ENCODE data around the gene MBNL1. TPM values are rescaled to one million over a fixed set of nuclear protein-coding genes. Genes with fewer than 3 reads are reported as not detected.
A peak's percentile ranks its signal among the peaks of the same experiment; 100 is the strongest.

Gene MBNL1
- total RNA-seq, 2 donors from 2014 or later, result 1.3 to 4.9 TPM

DNA sequence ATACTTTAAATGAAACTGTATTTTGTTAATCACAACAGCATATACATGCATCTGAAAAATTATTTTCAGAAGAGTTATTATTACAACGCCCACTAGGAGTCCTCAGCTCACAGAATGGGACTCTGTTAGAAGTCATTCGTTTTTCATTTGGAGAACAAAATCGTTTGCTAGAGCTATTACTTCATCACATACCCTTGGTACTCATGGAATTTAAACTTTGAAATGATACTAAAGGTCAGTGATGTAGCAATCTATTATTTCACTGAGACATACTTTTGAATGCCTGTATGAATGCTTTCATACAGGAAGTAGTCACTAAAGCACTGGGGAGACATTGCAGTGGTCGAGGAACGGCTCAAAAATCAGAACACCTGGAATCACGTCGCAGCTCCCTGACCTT, 198.1 kb downstream of the MBNL1 start:
- WGBS, 2 experiments (ENCODE audit: insufficient coverage in 1 of 2, insufficient read length in 1 of 2), result 83 to 94% methylated on average over 5 to 7 of the region's 7 CpGs
- Mint-ChIP-seq H3K9me3 (peaks cover 2% of the 10 kb centered on the region), H3K36me3 (ENCODE audit: low read depth) (no peaks in the 10 kb centered on the region), H3K4me3 (no peak overlapping the region), H3K27me3 (ENCODE audit: insufficient read depth) (no peaks in the 10 kb centered on the region), H3K27ac (no peak overlapping the region), H3K4me1 (peaks cover 12% of the 10 kb centered on the region)
- TF ChIP-seq, protein P1, sequence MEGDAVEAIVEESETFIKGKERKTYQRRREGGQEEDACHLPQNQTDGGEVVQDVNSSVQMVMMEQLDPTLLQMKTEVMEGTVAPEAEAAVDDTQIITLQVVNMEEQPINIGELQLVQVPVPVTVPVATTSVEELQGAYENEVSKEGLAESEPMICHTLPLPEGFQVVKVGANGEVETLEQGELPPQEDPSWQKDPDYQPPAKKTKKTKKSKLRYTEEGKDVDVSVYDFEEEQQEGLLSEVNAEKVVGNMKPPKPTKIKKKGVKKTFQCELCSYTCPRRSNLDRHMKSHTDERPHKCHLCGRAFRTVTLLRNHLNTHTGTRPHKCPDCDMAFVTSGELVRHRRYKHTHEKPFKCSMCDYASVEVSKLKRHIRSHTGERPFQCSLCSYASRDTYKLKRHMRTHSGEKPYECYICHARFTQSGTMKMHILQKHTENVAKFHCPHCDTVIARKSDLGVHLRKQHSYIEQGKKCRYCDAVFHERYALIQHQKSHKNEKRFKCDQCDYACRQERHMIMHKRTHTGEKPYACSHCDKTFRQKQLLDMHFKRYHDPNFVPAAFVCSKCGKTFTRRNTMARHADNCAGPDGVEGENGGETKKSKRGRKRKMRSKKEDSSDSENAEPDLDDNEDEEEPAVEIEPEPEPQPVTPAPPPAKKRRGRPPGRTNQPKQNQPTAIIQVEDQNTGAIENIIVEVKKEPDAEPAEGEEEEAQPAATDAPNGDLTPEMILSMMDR (conservative IDR thresholded peaks at IDR 0.05), result peak; percentile 75
- H3K9ac ChIP-seq (ENCODE audit: extremely low read depth, low read length, poor library complexity, severe bottlenecking), result no peak overlapping the region
- no peak overlapping the region for H3K4me3 ChIP-seq (ENCODE audit: low read length)
- DNase-seq, result no peak
- no peaks in the 10 kb centered on the region for H3K27me3 ChIP-seq (ENCODE audit: control insufficient read depth, insufficient read depth, low read length, poor library complexity, severe bottlenecking)
- peaks cover 2% of the 10 kb centered on the region for H3K9me3 ChIP-seq (ENCODE audit: control insufficient read depth, low read length)
- H3K27ac ChIP-seq (ENCODE audit: low read depth, low read length), result no peak overlapping the region
- no peaks in the 10 kb centered on the region for H3K36me3 ChIP-seq (ENCODE audit: control insufficient read depth, insufficient read depth, low read length)
- no peaks in the 10 kb centered on the region for H3K4me1 ChIP-seq (ENCODE audit: control insufficient read depth, insufficient read depth, low read length)

DNA sequence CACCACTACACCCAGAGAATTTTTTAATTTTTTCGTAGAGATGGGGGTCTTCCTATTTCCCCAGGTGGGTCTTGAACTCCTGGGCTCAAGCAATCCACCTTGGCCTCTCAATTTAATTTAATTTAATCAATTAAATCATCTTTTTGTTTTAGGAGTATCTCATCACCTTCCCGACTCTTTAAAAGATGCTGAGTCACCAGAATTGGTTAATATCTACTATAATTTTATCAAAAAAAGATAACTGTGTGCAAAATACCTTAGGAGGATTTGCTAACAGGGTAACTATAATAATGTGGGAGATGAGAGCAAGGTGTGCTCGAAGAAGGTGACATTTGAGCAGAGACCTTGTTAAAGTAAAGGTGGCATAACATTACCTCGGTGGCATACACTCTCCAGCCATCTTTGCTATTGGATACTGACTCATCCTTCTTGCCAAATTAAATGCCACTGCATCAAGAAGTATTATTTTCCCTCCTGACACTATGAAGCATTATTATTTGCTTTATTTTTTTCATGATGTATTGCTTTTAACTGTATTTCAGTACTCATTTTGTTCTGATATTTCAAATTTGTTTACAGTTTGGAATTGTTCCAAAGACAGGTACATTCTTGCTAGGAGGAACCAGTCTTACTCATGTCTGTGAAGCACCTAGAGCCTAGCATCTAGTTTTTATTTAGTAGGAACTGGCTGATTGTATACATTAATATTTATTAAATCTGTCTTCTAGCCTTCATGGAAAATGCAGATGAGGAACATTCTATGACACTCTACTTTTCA, 200.7 kb downstream of the MBNL1 start:
- peaks cover 4% of the 10 kb centered on the region for H3K9me3 Mint-ChIP-seq

DNA sequence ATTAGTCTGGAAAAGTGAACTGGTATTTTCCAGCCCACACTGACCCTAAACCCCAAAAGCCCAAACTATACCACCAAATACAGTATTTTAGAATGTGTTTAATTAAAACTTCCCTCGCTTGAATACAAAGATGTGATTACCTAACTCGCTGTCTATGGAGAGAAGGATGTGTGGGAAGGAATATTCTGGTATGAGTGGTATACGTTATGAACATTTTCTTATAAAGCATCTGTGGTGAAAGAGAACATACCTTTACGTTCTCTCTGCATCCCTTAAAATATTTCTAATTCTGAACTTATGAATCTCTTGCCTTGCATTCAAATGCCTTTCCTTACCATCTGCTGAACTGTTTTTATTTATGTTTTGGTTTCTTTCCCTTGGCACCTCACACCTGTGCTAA, 201.4 kb downstream of the MBNL1 start:
- no peak for DNase-seq
- peaks cover 2% of the 10 kb centered on the region for H3K36me3 Mint-ChIP-seq (ENCODE audit: low read depth)
- no peaks in the 10 kb centered on the region for H3K27me3 ChIP-seq (ENCODE audit: control insufficient read depth, insufficient read depth, low read length, poor library complexity, severe bottlenecking)
- H3K4me3 ChIP-seq (ENCODE audit: low read length), result no peak overlapping the region
- no peak overlapping the region for H3K4me3 Mint-ChIP-seq
- H3K27me3 Mint-ChIP-seq (ENCODE audit: insufficient read depth), result no peaks in the 10 kb centered on the region
- peaks cover 12% of the 10 kb centered on the region for H3K9me3 ChIP-seq (ENCODE audit: control insufficient read depth, low read length)
- H3K4me1 Mint-ChIP-seq, result peaks cover 18% of the 10 kb centered on the region
- no peaks in the 10 kb centered on the region for H3K36me3 ChIP-seq (ENCODE audit: control insufficient read depth, insufficient read depth, low read length)
- H3K4me1 ChIP-seq (ENCODE audit: control insufficient read depth, insufficient read depth, low read length), result no peaks in the 10 kb centered on the region
- no peak overlapping the region for H3K9ac ChIP-seq (ENCODE audit: extremely low read depth, low read length, poor library complexity, severe bottlenecking)
- peak overlapping the region; percentile 69 for H3K27ac Mint-ChIP-seq
- peaks cover 4% of the 10 kb centered on the region for H3K9me3 Mint-ChIP-seq
- 91 to 100% methylated on average over 1 to 4 of the region's 4 CpGs for WGBS, 2 experiments (ENCODE audit: insufficient coverage in 1 of 2, insufficient read length in 1 of 2)
- TF ChIP-seq, protein P1 (conservative IDR thresholded peaks at IDR 0.05), result no peak
- H3K27ac ChIP-seq (ENCODE audit: low read depth, low read length), result no peak overlapping the region

More for the DNA sequence above, 200.7 kb downstream of the MBNL1 start:
- Histone ChIP-seq H3K9ac (ENCODE audit: extremely low read depth, low read length, poor library complexity, severe bottlenecking) (no peak overlapping the region), H3K4me3 (ENCODE audit: low read length) (no peak overlapping the region), H3K4me1 (ENCODE audit: control insufficient read depth, insufficient read depth, low read length) (no peaks in the 10 kb centered on the region), H3K27me3 (ENCODE audit: control insufficient read depth, insufficient read depth, low read length, poor library complexity, severe bottlenecking) (no peaks in the 10 kb centered on the region), H3K9me3 (ENCODE audit: control insufficient read depth, low read length) (peaks cover 8% of the 10 kb centered on the region), H3K36me3 (ENCODE audit: control insufficient read depth, insufficient read depth, low read length) (no peaks in the 10 kb centered on the region), H3K27ac (ENCODE audit: low read depth, low read length) (no peak overlapping the region)
- H3K4me1 Mint-ChIP-seq, result peaks cover 18% of the 10 kb centered on the region
- no peak for DNase-seq
- peaks cover 2% of the 10 kb centered on the region for H3K36me3 Mint-ChIP-seq (ENCODE audit: low read depth)
- no peak overlapping the region for H3K27ac Mint-ChIP-seq
- no peaks in the 10 kb centered on the region for H3K27me3 Mint-ChIP-seq (ENCODE audit: insufficient read depth)
- TF ChIP-seq, protein P1 (conservative IDR thresholded peaks at IDR 0.05), result no peak
- H3K4me3 Mint-ChIP-seq, result no peak overlapping the region
- WGBS, 2 experiments (ENCODE audit: insufficient coverage in 1 of 2, insufficient read length in 1 of 2), result 95 to 100% methylated on average over 1 to 4 of the region's 4 CpGs
